GM12878 (cell line): Measurements from ENCODE around the gene PRKAR2B. TPM values are rescaled to one million over a fixed set of nuclear protein-coding genes. Genes with fewer than 3 reads are reported as not detected.

ENCODE experiments used
- ATF7 ChIP-seq: fragments of 450-650 bp; IDR thresholded peaks from 2 replicates; pipeline ENCODE4 v1.6.1; 2016; ENCODE audit warnings: low read depth, mild to moderate bottlenecking
- CBFB ChIP-seq: IDR thresholded peaks from 2 replicates; pipeline ENCODE4 v1.6.1; 2016; ENCODE audit warnings: antibody characterized with exemption, low read depth
- EED ChIP-seq: sonication (generic); IDR thresholded peaks from 2 replicates; pipeline ENCODE4 v1.6.1; 2016; ENCODE audit warnings: antibody characterized with exemption, low read depth
- FOXK2 ChIP-seq: fragments of 450-650 bp; IDR thresholded peaks from 2 replicates; pipeline ENCODE4 v1.6.1; 2017; ENCODE audit warnings: mild to moderate bottlenecking, moderate library complexity
- GABPA ChIP-seq: IDR thresholded peaks from 2 replicates; pipeline ENCODE4 v1.6.1; 2014; ENCODE audit warnings: antibody characterized with exemption, low read depth, mild to moderate bottlenecking, inconsistent platforms
- HDGF ChIP-seq: fragments of 450-650 bp; IDR thresholded peaks from 2 replicates; pipeline ENCODE4 v1.6.1; 2016; ENCODE audit warnings: antibody characterized with exemption
- NFIC ChIP-seq: IDR thresholded peaks from 2 replicates; pipeline ENCODE4 v1.6.1; 2012; ENCODE audit warnings: low read depth, mild to moderate bottlenecking, inconsistent platforms, low read length, moderate library complexity
- TARDBP ChIP-seq: IDR thresholded peaks from 2 replicates; pipeline ENCODE4 v1.6.1; 2016; ENCODE audit warnings: borderline replicate concordance
- polyA plus RNA-seq, 11 experiments: library from polyadenylated mRNA; depleted of rRNA in 4 of 11; unstranded in 6 of 11; stranded (reverse) in 5 of 11; fragments of >200 nt; fragmentation: Nextera tagmentation in 4 of 11; fragmentation: Illumina TruSeq in 1 of 11; extraction: Ambion mirVana in 4 of 11; extraction: Trizol in 1 of 11; gene quantifications; 1 replicate in 1 of 11; 2 replicates in 10 of 11; pipeline versions ENCODE4 v1.2.1 to v1.2.3, GENCODE V29; 2011 to 2016; ENCODE audit warnings: inconsistent platforms in 2 of 11, missing spikeins in 2 of 11, low read depth in 1 of 11
- total RNA-seq, 4 experiments: library from RNA; depleted of rRNA in 3 of 4; stranded (reverse); fragments of >200 nt in 3 of 4; fragmentation: Illumina TruSeq in 1 of 4; extraction: Trizol in 1 of 4; gene quantifications; 2 replicates each; pipeline versions ENCODE4 v1.2.1 to v1.2.3, GENCODE V29; 2013 to 2021
- TF ChIP-seq, protein P1 (sequence below): IDR thresholded peaks from 2 replicates; pipeline ENCODE4 v1.6.1; 2011; ENCODE audit warnings: low read depth, low read length, improper control_type of control experiment, borderline replicate concordance
- TF ChIP-seq, protein P2 (sequence below): IDR thresholded peaks from 2 replicates; pipeline ENCODE4 v1.6.1; 2011; ENCODE audit warnings: low read depth, mild to moderate bottlenecking, low read length, moderate library complexity, borderline replicate concordance; ENCODE audit errors: extremely low read depth
- TF ChIP-seq, protein P3 (sequence below): fragments of 450-650 bp; conservative IDR thresholded peaks from 2 replicates; pipeline ENCODE4 v1.6.1; 2017; ENCODE audit warnings: mild to moderate bottlenecking, moderate library complexity
- TF ChIP-seq, protein P4 (sequence below): fragments of 150-350 bp; IDR thresholded peaks from 2 replicates; pipeline ENCODE4 v1.6.1; 2016; ENCODE audit warnings: low read depth, low read length
- TF ChIP-seq, protein P5 (sequence below): IDR thresholded peaks from 2 replicates; pipeline ENCODE4 v1.6.1; 2012; ENCODE audit warnings: low read length, inconsistent platforms
- TF ChIP-seq, protein P6 (sequence below): IDR thresholded peaks from 2 replicates; pipeline ENCODE4 v1.6.1; 2011; ENCODE audit warnings: borderline replicate concordance, low read depth, mild to moderate bottlenecking, moderate library complexity, mixed read lengths, low read length; ENCODE audit not compliant: insufficient read depth; ENCODE audit errors: extremely low read length

PRKAR2B gene
- total and polyA plus RNA-seq, 10 of the 15 experiments (the other 5 are each of a cell fraction or from before 2014, with no cell fraction given): 0.01 to 0.18 (median 0.04) TPM; not detected in 4

DNA sequence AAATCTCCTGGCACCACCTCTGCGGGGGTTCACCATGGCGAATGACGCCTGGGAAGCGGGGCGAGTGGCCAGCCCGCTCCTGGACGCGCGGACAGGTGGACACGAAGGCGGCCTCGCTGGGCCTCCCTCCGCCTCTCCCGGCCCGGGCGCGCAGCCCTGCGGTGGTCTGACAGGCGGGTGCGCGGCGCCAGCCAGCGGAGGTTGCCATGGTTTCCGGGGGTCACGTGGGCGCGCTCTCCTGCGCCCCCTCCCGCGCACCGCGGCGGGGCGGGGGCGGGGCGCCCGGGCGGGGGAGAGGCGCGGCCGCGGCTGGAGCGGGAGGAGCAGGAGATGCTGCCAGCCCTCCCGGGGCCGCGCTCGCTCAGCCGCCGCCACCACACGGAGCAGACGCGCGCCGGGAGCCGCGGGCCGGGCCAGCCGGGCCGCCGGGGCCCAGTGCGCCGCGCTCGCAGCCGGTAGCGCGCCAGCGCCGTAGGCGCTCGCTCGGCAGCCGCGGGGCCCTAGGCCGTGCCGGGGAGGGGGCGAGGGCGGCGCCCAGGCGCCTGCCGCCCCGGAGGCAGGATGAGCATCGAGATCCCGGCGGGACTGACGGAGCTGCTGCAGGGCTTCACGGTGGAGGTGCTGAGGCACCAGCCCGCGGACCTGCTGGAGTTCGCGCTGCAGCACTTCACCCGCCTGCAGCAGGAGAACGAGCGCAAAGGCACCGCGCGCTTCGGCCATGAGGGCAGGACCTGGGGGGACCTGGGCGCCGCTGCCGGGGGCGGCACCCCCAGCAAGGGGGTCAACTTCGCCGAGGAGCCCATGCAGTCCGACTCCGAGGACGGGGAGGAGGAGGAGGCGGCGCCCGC is at the start of gene PRKAR2B (continued):
- TF ChIP-seq, protein P1, sequence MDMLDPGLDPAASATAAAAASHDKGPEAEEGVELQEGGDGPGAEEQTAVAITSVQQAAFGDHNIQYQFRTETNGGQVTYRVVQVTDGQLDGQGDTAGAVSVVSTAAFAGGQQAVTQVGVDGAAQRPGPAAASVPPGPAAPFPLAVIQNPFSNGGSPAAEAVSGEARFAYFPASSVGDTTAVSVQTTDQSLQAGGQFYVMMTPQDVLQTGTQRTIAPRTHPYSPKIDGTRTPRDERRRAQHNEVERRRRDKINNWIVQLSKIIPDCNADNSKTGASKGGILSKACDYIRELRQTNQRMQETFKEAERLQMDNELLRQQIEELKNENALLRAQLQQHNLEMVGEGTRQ: peak; percentile 36
- TF ChIP-seq, protein P2, sequence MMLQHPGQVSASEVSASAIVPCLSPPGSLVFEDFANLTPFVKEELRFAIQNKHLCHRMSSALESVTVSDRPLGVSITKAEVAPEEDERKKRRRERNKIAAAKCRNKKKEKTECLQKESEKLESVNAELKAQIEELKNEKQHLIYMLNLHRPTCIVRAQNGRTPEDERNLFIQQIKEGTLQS: peak; percentile 42; the same call in 1 of the 2 replicates
- no peak for TF ChIP-seq TARDBP
- no peak for TF ChIP-seq CBFB
- TF ChIP-seq GABPA: no peak
- TF ChIP-seq, protein P3, sequence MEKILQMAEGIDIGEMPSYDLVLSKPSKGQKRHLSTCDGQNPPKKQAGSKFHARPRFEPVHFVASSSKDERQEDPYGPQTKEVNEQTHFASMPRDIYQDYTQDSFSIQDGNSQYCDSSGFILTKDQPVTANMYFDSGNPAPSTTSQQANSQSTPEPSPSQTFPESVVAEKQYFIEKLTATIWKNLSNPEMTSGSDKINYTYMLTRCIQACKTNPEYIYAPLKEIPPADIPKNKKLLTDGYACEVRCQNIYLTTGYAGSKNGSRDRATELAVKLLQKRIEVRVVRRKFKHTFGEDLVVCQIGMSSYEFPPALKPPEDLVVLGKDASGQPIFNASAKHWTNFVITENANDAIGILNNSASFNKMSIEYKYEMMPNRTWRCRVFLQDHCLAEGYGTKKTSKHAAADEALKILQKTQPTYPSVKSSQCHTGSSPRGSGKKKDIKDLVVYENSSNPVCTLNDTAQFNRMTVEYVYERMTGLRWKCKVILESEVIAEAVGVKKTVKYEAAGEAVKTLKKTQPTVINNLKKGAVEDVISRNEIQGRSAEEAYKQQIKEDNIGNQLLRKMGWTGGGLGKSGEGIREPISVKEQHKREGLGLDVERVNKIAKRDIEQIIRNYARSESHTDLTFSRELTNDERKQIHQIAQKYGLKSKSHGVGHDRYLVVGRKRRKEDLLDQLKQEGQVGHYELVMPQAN: no peak
- TF ChIP-seq, protein P4, sequence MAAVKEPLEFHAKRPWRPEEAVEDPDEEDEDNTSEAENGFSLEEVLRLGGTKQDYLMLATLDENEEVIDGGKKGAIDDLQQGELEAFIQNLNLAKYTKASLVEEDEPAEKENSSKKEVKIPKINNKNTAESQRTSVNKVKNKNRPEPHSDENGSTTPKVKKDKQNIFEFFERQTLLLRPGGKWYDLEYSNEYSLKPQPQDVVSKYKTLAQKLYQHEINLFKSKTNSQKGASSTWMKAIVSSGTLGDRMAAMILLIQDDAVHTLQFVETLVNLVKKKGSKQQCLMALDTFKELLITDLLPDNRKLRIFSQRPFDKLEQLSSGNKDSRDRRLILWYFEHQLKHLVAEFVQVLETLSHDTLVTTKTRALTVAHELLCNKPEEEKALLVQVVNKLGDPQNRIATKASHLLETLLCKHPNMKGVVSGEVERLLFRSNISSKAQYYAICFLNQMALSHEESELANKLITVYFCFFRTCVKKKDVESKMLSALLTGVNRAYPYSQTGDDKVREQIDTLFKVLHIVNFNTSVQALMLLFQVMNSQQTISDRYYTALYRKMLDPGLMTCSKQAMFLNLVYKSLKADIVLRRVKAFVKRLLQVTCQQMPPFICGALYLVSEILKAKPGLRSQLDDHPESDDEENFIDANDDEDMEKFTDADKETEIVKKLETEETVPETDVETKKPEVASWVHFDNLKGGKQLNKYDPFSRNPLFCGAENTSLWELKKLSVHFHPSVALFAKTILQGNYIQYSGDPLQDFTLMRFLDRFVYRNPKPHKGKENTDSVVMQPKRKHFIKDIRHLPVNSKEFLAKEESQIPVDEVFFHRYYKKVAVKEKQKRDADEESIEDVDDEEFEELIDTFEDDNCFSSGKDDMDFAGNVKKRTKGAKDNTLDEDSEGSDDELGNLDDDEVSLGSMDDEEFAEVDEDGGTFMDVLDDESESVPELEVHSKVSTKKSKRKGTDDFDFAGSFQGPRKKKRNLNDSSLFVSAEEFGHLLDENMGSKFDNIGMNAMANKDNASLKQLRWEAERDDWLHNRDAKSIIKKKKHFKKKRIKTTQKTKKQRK: no peak
- TF ChIP-seq, protein P5, sequence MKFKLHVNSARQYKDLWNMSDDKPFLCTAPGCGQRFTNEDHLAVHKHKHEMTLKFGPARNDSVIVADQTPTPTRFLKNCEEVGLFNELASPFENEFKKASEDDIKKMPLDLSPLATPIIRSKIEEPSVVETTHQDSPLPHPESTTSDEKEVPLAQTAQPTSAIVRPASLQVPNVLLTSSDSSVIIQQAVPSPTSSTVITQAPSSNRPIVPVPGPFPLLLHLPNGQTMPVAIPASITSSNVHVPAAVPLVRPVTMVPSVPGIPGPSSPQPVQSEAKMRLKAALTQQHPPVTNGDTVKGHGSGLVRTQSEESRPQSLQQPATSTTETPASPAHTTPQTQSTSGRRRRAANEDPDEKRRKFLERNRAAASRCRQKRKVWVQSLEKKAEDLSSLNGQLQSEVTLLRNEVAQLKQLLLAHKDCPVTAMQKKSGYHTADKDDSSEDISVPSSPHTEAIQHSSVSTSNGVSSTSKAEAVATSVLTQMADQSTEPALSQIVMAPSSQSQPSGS: no peak
- no peak for TF ChIP-seq FOXK2
- no peak for TF ChIP-seq ATF7
- TF ChIP-seq NFIC: no peak
- no peak for TF ChIP-seq HDGF
- TF ChIP-seq, protein P6, sequence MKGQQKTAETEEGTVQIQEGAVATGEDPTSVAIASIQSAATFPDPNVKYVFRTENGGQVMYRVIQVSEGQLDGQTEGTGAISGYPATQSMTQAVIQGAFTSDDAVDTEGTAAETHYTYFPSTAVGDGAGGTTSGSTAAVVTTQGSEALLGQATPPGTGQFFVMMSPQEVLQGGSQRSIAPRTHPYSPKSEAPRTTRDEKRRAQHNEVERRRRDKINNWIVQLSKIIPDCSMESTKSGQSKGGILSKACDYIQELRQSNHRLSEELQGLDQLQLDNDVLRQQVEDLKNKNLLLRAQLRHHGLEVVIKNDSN: peak; percentile 88
- no peak for TF ChIP-seq EED
